DOHH2 (cell line): ENCODE results near the gene PIK3C2B.
"Not testable (repeated sequence)": the region's sequence is repeated elsewhere in the genome, so short reads cannot be mapped to it uniquely, and the experiment has no call there.

ENCODE experiments used
- H3F3A ChIP-seq: fragments of 200-600 bp; sonication (generic), shearing (Covaris generic); 2 replicates; pipeline ENCODE4 v1.6.0; 2016; ENCODE audit warnings: antibody characterized with exemption, mild to moderate bottlenecking; ENCODE audit not compliant: control insufficient read depth, insufficient read depth
- H3K27ac ChIP-seq: fragments of 200-600 bp; sonication (generic); 2 replicates; pipeline ENCODE4 v1.5.1; 2014; ENCODE audit warnings: low read depth, mild to moderate bottlenecking, low read length, moderate library complexity
- H3K27me3 ChIP-seq: fragments of 200-600 bp; sonication (generic); 2 replicates; pipeline ENCODE4 v1.6.1; 2014; ENCODE audit warnings: mild to moderate bottlenecking, low read length, mixed read lengths; ENCODE audit not compliant: control insufficient read depth
- H3K36me3 ChIP-seq: fragments of 200-600 bp; sonication (generic); 2 replicates; pipeline ENCODE4 v1.6.1; 2014; ENCODE audit warnings: mild to moderate bottlenecking, low read length, moderate library complexity, mixed read lengths; ENCODE audit not compliant: control insufficient read depth
- H3K4me1 ChIP-seq: fragments of 200-600 bp; sonication (generic); 2 replicates; pipeline ENCODE4 v1.6.1; 2014; ENCODE audit warnings: mild to moderate bottlenecking, low read length, mixed read lengths; ENCODE audit not compliant: control insufficient read depth
- H3K4me2 ChIP-seq: fragments of 200-600 bp; sonication (generic); 2 replicates; pipeline ENCODE4 v1.6.0; 2014; ENCODE audit warnings: mild to moderate bottlenecking, low read length, moderate library complexity
- H3K4me3 ChIP-seq: fragments of 200-600 bp; sonication (generic); 2 replicates; pipeline ENCODE4 v1.5.1; 2014; ENCODE audit warnings: mild to moderate bottlenecking, low read length, mixed read lengths
- H3K79me2 ChIP-seq: fragments of 200-600 bp; sonication (generic); 2 replicates; pipeline ENCODE4 v1.6.1; 2014; ENCODE audit warnings: mild to moderate bottlenecking, low read length, mixed read lengths; ENCODE audit not compliant: control insufficient read depth
- H3K9me2 ChIP-seq: fragments of 200-600 bp; sonication (generic); replicated peaks from 2 replicates; pipeline ENCODE4 v1.6.1; 2014; ENCODE audit warnings: mild to moderate bottlenecking, low read length, mixed read lengths; ENCODE audit not compliant: control insufficient read depth
- H3K9me3 ChIP-seq: fragments of 200-600 bp; sonication (generic); 2 replicates; pipeline ENCODE4 v1.6.1; 2014; ENCODE audit warnings: antibody characterized with exemption, low read length, mixed read lengths; ENCODE audit not compliant: control insufficient read depth, insufficient read depth
- H4K20me1 ChIP-seq: fragments of 200-600 bp; sonication (generic); 2 replicates; pipeline ENCODE4 v1.6.0; 2014; ENCODE audit warnings: low read depth, mild to moderate bottlenecking, antibody characterized with exemption, low read length, moderate library complexity; ENCODE audit not compliant: control insufficient read depth, insufficient read depth
- EZH2phosphoT487 ChIP-seq: fragments of 200-600 bp; sonication (generic); IDR thresholded peaks from 2 replicates; pipeline ENCODE4 v1.6.1; 2017; ENCODE audit warnings: borderline replicate concordance, mild to moderate bottlenecking, antibody characterized with exemption, low read length, moderate library complexity, mixed read lengths
- TF ChIP-seq, protein P1 (sequence below): fragments of 200-600 bp; sonication (generic); IDR thresholded peaks from one replicate; pipeline ENCODE4 v1.5.1; 2014; ENCODE audit warnings: antibody characterized with exemption, mild to moderate bottlenecking, low read depth, low read length; ENCODE audit not compliant: poor library complexity, severe bottlenecking

Gene PIK3C2B

DNA sequence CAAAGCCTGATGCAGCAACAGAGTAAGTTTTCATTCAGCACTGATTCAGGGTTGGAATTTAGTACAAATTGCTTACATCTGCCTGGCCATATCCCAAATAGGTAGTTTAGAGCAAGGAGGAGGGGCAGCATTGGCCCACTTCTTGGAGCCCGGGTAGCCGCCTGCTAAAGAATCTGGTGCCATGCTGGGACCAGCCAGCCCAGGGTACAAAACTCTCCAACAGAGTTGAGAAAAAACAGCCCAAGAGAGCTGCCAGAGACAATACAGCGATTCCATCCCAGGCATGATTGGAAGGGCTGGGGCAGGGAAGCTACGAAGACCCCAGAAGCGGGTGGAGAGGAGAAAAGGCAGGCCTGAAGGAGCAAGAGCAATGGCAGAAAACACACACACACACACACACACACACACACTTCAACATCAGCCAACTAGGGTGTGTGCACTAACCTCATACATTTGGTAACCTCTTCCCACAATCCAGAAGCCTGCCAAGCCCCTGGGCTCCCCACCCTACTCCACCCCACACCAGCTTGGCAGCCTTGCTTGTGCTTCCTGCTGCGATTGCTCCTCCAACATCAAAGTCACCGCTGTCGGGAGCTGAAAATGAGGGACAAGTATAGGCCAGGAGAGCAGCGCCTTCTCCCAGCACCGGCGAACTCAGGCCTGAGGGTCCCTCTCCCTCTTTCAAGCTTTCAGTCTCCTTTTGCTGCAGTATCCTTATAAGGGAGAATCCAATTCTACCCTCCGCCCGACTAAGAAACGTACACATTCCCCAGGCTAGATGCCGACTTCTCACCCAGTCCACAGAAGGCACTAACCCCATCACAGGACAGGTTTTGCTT is 1.2 kb downstream of the PIK3C2B start:
- TF ChIP-seq, protein P1, sequence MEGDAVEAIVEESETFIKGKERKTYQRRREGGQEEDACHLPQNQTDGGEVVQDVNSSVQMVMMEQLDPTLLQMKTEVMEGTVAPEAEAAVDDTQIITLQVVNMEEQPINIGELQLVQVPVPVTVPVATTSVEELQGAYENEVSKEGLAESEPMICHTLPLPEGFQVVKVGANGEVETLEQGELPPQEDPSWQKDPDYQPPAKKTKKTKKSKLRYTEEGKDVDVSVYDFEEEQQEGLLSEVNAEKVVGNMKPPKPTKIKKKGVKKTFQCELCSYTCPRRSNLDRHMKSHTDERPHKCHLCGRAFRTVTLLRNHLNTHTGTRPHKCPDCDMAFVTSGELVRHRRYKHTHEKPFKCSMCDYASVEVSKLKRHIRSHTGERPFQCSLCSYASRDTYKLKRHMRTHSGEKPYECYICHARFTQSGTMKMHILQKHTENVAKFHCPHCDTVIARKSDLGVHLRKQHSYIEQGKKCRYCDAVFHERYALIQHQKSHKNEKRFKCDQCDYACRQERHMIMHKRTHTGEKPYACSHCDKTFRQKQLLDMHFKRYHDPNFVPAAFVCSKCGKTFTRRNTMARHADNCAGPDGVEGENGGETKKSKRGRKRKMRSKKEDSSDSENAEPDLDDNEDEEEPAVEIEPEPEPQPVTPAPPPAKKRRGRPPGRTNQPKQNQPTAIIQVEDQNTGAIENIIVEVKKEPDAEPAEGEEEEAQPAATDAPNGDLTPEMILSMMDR, result no peak
- no peak for TF ChIP-seq EZH2phosphoT487
- H4K20me1 ChIP-seq, result peaks cover 5% of the 10 kb centered on the region; the same call in 1 of the 2 replicates
- peak overlapping the region; percentile 100 for H3K4me2 ChIP-seq
- H3K9me3 ChIP-seq, result no peaks in the 10 kb centered on the region
- peaks cover 16% of the 10 kb centered on the region for H3K27me3 ChIP-seq
- peaks cover 72% of the 10 kb centered on the region for H3K4me1 ChIP-seq
- peaks cover 10% of the 10 kb centered on the region; the same call in 1 of the 2 replicates for H3K36me3 ChIP-seq
- H3K9me2 ChIP-seq, result no peaks in the 10 kb centered on the region
- peaks cover 30% of the 10 kb centered on the region for H3K79me2 ChIP-seq
- H3F3A ChIP-seq, result peaks cover 17% of the 10 kb centered on the region
- peak overlapping the region; percentile 94 for H3K4me3 ChIP-seq
- peak overlapping the region; percentile 91; the same call in 1 of the 2 replicates for H3K27ac ChIP-seq

DNA sequence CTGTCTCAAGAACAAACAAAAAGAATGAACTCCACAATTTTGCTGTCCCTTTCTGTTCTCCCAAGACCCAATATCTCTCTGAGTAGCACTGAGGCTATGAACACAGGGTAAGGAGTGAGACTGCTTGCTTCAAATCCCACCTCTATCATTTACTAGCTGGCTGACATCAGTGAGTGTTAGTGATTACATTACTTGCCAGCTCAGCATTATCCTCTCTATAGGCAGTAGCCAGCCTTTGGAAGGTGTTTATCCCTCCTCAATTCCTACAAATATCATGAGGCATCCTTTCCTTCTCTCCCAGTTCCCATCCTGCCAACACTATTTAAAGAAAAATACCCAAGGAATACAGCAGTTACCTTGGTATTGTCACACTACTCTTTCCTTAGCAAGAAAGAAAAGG is 3.0 kb downstream of the PIK3C2B start:
- Histone ChIP-seq H3K4me1 (peaks cover 56% of the 10 kb centered on the region), H3K4me3 (no peak overlapping the region), H4K20me1 (peaks cover 5% of the 10 kb centered on the region; the same call in 1 of the 2 replicates), H3K9me2 (no peaks in the 10 kb centered on the region), H3K4me2 (no peak overlapping the region), H3K36me3 (peaks cover 10% of the 10 kb centered on the region; the same call in 1 of the 2 replicates), H3K27me3 (peaks cover 16% of the 10 kb centered on the region), H3K79me2 (peaks cover 30% of the 10 kb centered on the region), H3F3A (peaks cover 12% of the 10 kb centered on the region), H3K27ac (no peak overlapping the region), H3K9me3 (no peaks in the 10 kb centered on the region)
- TF ChIP-seq, protein P1, result no peak
- no peak for TF ChIP-seq EZH2phosphoT487

DNA sequence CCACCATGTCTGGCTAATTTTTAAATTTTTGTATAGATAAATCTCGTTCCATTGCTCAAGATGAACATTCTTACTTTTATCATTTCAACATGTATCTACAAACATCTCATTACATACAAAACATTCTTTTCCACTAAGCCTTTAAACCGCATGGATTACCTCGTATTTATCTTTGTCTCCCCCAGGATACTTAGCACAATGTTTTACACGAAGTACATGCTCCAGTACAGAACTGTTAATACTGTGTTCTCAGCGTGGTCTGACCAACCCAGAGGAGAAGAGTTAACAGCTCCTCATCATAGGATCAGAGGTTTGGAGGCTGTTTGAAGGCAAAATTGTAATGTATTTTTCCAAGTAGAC is 7.4 kb downstream of the PIK3C2B start:
- Histone ChIP-seq H3K27ac (no peak overlapping the region), H3F3A (no peaks in the 10 kb centered on the region), H4K20me1 (peaks cover 5% of the 10 kb centered on the region; the same call in 1 of the 2 replicates), H3K4me1 (peaks cover 19% of the 10 kb centered on the region), H3K9me2 (no peaks in the 10 kb centered on the region), H3K27me3 (peaks cover 8% of the 10 kb centered on the region), H3K4me2 (no peak overlapping the region), H3K9me3 (no peaks in the 10 kb centered on the region), H3K36me3 (peaks cover 10% of the 10 kb centered on the region; the same call in 1 of the 2 replicates), H3K4me3 (no peak overlapping the region), H3K79me2 (peaks cover 14% of the 10 kb centered on the region)
- TF ChIP-seq, protein P1, result no peak
- TF ChIP-seq EZH2phosphoT487, result no peak

DNA sequence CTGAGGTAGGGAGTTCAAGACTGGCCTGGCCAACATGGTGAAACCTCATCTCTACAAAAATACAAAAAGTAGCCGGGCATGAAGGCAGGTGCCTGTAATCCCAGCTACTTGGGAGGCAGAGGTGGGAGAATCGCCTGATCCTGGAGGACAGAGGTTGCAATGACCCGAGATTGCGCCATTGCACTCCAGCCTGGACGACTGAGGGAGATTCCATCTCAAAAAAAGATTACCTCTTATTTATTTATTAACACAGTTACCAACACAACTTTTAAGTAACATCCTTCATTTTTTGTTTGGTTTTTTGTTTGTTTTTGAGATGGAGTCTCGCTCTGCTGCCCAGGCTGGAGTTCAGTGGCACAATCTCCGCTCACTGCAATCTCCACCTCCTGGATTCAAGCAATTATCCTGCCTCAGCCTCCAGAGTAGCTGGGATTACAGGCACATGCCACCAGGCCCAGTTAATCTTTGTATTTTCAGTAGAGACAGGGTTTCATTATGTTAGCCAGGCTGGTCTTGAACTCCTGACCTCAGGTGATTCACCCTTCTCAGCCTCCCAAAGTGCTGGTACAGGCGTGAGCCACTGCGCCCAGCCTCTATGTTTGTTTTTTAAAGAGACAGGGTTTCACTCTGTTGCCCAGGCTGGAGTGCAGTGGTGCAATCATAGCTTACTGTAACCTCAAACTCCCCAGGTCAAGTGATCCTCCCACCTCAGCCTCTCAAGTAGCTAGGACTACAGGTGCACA is 7.9 kb downstream of the PIK3C2B start:
- Histone ChIP-seq H3K4me1 (peaks cover 19% of the 10 kb centered on the region), H3K36me3 (peaks cover 10% of the 10 kb centered on the region; the same call in 1 of the 2 replicates)
- not testable (repeated sequence) for H3K27ac ChIP-seq, H3K9me3 ChIP-seq, H3F3A ChIP-seq, H3K4me3 ChIP-seq, H3K79me2 ChIP-seq, H3K4me2 ChIP-seq, H4K20me1 ChIP-seq, H3K9me2 ChIP-seq, H3K27me3 ChIP-seq
